GM12878 (cell line): ENCODE data around the gene UPK1B. TPM values are rescaled to one million over a fixed set of nuclear protein-coding genes. Genes with fewer than 3 reads are reported as not detected.

Experiments
- ATAC-seq: fragments of 200-7000 bp; cut with Tn5 transposase; 3 replicates; pipeline ENCODE4 v1.9.1; 2020; ENCODE audit warnings: mild to moderate bottlenecking, moderate library complexity
- BruUV-seq: library from RNA; stranded (reverse); fragments of 400-500 nt; replicated peaks from 2 replicates; lab custom pipeline; 2021; lab: Mats Ljungman, UMichigan
- CTCF ChIA-PET: fragments of 300-600 bp; sonication (Branson Sonifier 250); formaldehyde crosslinking; extraction: SDS; loops from one replicate; lab custom pipeline; 2021; ENCODE audit warnings: inconsistent platforms; lab: Yijun Ruan, JAX
- POLR2A ChIA-PET: fragments of 350-600 bp; formaldehyde crosslinking; extraction: SDS; loops from one replicate; lab custom pipeline; 2021; ENCODE audit warnings: inconsistent platforms; lab: Charles Lee
- RAD21 ChIA-PET: fragments of 300-600 bp; sonication (Branson Sonifier 250); formaldehyde crosslinking; loops from one replicate; lab custom pipeline; 2023; ENCODE audit warnings: antibody characterized with exemption; ENCODE audit not compliant: unreplicated experiment; lab: Charles Lee
- SMC1A ChIA-PET: fragments of 300-600 bp; sonication (Branson Sonifier 250); formaldehyde crosslinking; loops from one replicate; lab custom pipeline; 2023; ENCODE audit not compliant: unreplicated experiment, uncharacterized antibody; lab: Charles Lee
- DNase-seq: peaks from one replicate; pipeline ENCODE4 v3.0.0-alpha.2; 2011; ENCODE audit warnings: low read depth, low spot score
- FAIRE-seq: peaks from 3 replicates; lab custom pipeline; 2011; peaks lifted over from hg19 to GRCh38; lab: Jason Lieb, UNC
- H2AFZ ChIP-seq: 2 replicates; pipeline ENCODE4 v1.6.0; 2011; ENCODE audit warnings: low read depth, low read length, control low read depth; ENCODE audit not compliant: control insufficient read depth
- H3K27ac ChIP-seq: 2 replicates; pipeline ENCODE4 v1.5.1; 2011; ENCODE audit warnings: control low read depth; ENCODE audit not compliant: control insufficient read depth, insufficient read depth
- H3K27me3 ChIP-seq, 2 experiments: replicated peaks in 1 of 2; 2 replicates each; pipeline versions ENCODE4 v1.6.0 to v1.6.1; 2011; ENCODE audit warnings: low read length in 1 of 2; ENCODE audit not compliant: control insufficient read depth in 2 of 2, insufficient read depth in 2 of 2
- H3K36me3 ChIP-seq, 2 experiments: 2 replicates each; pipeline ENCODE4 v1.5.1; 2011; ENCODE audit warnings: low read length in 1 of 2; ENCODE audit not compliant: control insufficient read depth in 2 of 2, insufficient read depth in 2 of 2
- H3K4me1 ChIP-seq: 2 replicates; pipeline ENCODE4 v1.6.1; 2011; ENCODE audit warnings: mild to moderate bottlenecking, low read length, moderate library complexity, mixed read lengths; ENCODE audit not compliant: control insufficient read depth, insufficient read depth
- H3K4me2 ChIP-seq: 2 replicates; pipeline ENCODE4 v1.6.0; 2011; ENCODE audit warnings: control low read depth; ENCODE audit not compliant: control insufficient read depth, insufficient read depth
- H3K4me3 ChIP-seq: fragments of 200-600 bp; sonication (generic); 2 replicates; pipeline ENCODE4 v1.5.1; 2016
- H3K79me2 ChIP-seq: 2 replicates; pipeline ENCODE4 v1.6.0; 2011; ENCODE audit warnings: low read length; ENCODE audit not compliant: control insufficient read depth, insufficient read depth
- H3K9ac ChIP-seq: 2 replicates; pipeline ENCODE4 v1.8.0; 2011; ENCODE audit warnings: low read length, control low read depth, mixed read lengths; ENCODE audit not compliant: control insufficient read depth, insufficient read depth
- H3K9me3 ChIP-seq: replicated peaks from 3 replicates; pipeline ENCODE4 v1.5.1; 2011; ENCODE audit warnings: mild to moderate bottlenecking, low read length; ENCODE audit not compliant: control insufficient read depth, insufficient read depth
- H4K20me1 ChIP-seq: 2 replicates; pipeline ENCODE4 v1.6.0; 2011; ENCODE audit not compliant: control insufficient read depth, insufficient read depth
- ASH2L ChIP-seq: fragments of 300-600, 200-600 bp; sonication (generic); IDR thresholded peaks from 2 replicates; pipeline ENCODE4 v1.6.1; 2017; ENCODE audit warnings: low read depth, mild to moderate bottlenecking, borderline replicate concordance
- CTCF ChIP-seq, 3 experiments: IDR thresholded peaks in 2 of 3; conservative IDR thresholded peaks in 1 of 3; 2 replicates each; pipeline ENCODE4 v1.5.1; 2011; ENCODE audit warnings: low read depth in 3 of 3, low read length in 3 of 3, mild to moderate bottlenecking in 3 of 3, control low read depth in 2 of 3, moderate library complexity in 2 of 3, inconsistent platforms in 1 of 3, mixed read lengths in 1 of 3; ENCODE audit not compliant: control insufficient read depth in 2 of 3, insufficient read depth in 1 of 3; ENCODE audit errors: extremely low read depth in 1 of 3
- HDAC6 ChIP-seq: fragments of 200-600 bp; sonication (generic); IDR thresholded peaks from one replicate; pipeline ENCODE4 v1.8.0; 2017; ENCODE audit warnings: antibody characterized with exemption; ENCODE audit not compliant: unreplicated experiment
- IRF5 ChIP-seq: fragments of 450-650 bp; IDR thresholded peaks from 2 replicates; pipeline ENCODE4 v1.6.1; 2017; ENCODE audit warnings: borderline replicate concordance
- MTA3 ChIP-seq: IDR thresholded peaks from 2 replicates; pipeline ENCODE4 v1.6.1; 2012; ENCODE audit warnings: low read length, inconsistent platforms, borderline replicate concordance
- POU2F2 ChIP-seq: IDR thresholded peaks from 3 replicates; pipeline ENCODE4 v1.6.1; 2011; ENCODE audit warnings: low read depth, mild to moderate bottlenecking, low read length, borderline replicate concordance
- RAD21 ChIP-seq: IDR thresholded peaks from 2 replicates; pipeline ENCODE4 v1.6.1; 2011; ENCODE audit warnings: mild to moderate bottlenecking, low read depth, low read length, moderate library complexity; ENCODE audit not compliant: insufficient read depth
- SMC3 ChIP-seq: IDR thresholded peaks from 2 replicates; pipeline ENCODE4 v1.6.1; 2011; ENCODE audit warnings: low read length, improper control_type of control experiment, borderline replicate concordance
- SREBF2 ChIP-seq: IDR thresholded peaks from 2 replicates; pipeline ENCODE4 v1.6.1; 2012; ENCODE audit warnings: mild to moderate bottlenecking, low read length
- TCF12 ChIP-seq: IDR thresholded peaks from 2 replicates; pipeline ENCODE4 v1.6.1; 2011; ENCODE audit warnings: low read depth, mild to moderate bottlenecking, low read length
- ZSCAN29 ChIP-seq: fragments of 450-650 bp; IDR thresholded peaks from 2 replicates; pipeline ENCODE4 v1.6.1; 2017; ENCODE audit warnings: mild to moderate bottlenecking, moderate library complexity
- WGBS: methylation state at CpG from one replicate; pipeline ENCODE4 v1.1.6; 2016; ENCODE audit warnings: low lambda C conversion rate; ENCODE audit not compliant: insufficient replicate concordance, insufficient coverage; ENCODE audit errors: missing lambda C conversion rate; 5-methylcytosine and 5-hydroxymethylcytosine counted together
- in situ Hi-C: fragments of 300-500 bp; cut with MboI; formaldehyde crosslinking; loops from 9 replicates; pipeline ENCODE4 v1.14.3; 2018; ENCODE audit warnings: mixed read lengths
- intact Hi-C: fragments of 100-400 bp; cut with micrococcal nuclease; formaldehyde crosslinking; loops from one replicate; pipeline ENCODE4 v1.14.2; 2022; ENCODE audit not compliant: unreplicated experiment
- polyA plus RNA-seq, 11 experiments: library from polyadenylated mRNA; depleted of rRNA in 4 of 11; unstranded in 6 of 11; stranded (reverse) in 5 of 11; fragments of >200 nt; fragmentation: Nextera tagmentation in 4 of 11; fragmentation: Illumina TruSeq in 1 of 11; extraction: Ambion mirVana in 4 of 11; extraction: Trizol in 1 of 11; gene quantifications; 1 replicate in 1 of 11; 2 replicates in 10 of 11; pipeline versions ENCODE4 v1.2.1 to v1.2.3, GENCODE V29; 2011 to 2016; ENCODE audit warnings: inconsistent platforms in 2 of 11, missing spikeins in 2 of 11, low read depth in 1 of 11
- total RNA-seq, 4 experiments: library from RNA; depleted of rRNA in 3 of 4; stranded (reverse); fragments of >200 nt in 3 of 4; fragmentation: Illumina TruSeq in 1 of 4; extraction: Trizol in 1 of 4; gene quantifications; 2 replicates each; pipeline versions ENCODE4 v1.2.1 to v1.2.3, GENCODE V29; 2013 to 2021

The UPK1B gene
- total and polyA plus RNA-seq, 10 of the 15 experiments (the other 5 are each of a cell fraction or from before 2014, with no cell fraction given): not detected

- H3K4me3 ChIP-seq: no peak within 1 kb of the TSS
- WGBS: 49% methylated on average over 22 of the region's 23 CpGs
- peak; percentile 85 for ATAC-seq
- no peaks in the 10 kb centered on the region for H3K4me1 ChIP-seq
- H3K9ac ChIP-seq: no peak within 1 kb of the TSS
- FAIRE-seq: peak; percentile 92
- ChIA-PET RAD21 (interaction anchor here (4.5 kb wide), 1 partner anchor 96 kb away, joined by 36 read pairs; the partner anchor contains the start of gene B4GALT4), SMC1A (interaction anchor here (1.0 to 2.5 kb wide), 4 partner anchors 95 to 535 kb away, joined by 3 to 11 read pairs (median 3); partner anchors contain the start of gene B4GALT4), CTCF (interaction anchor here (1.1 to 4.5 kb wide), 3 partner anchors 10 to 535 kb away, joined by 4 to 44 read pairs (median 5); partner anchors contain the start of gene B4GALT4), POLR2A (no interaction called here)
- intact Hi-C loops (loop anchor here (1.0 to 5.0 kb wide), 3 partner anchors 96 to 536 kb away; no protein-coding TSS in a partner anchor), in situ Hi-C loops (loop anchor here (10.0 kb wide), 1 partner anchor 539 kb away; no protein-coding TSS in a partner anchor)
- no peaks in the 10 kb centered on the region for H3K27me3 ChIP-seq
- no peaks in the 10 kb centered on the region for H3K79me2 ChIP-seq
- H2AFZ ChIP-seq: no peak within 1 kb of the TSS; the same call in 1 of the 2 replicates
- no peaks in the 10 kb centered on the region for H3K36me3 ChIP-seq
- H3K9me3 ChIP-seq: no peaks in the 10 kb centered on the region
- no peak within 1 kb of the TSS for H3K4me2 ChIP-seq
- no TSS peak for BruUV-seq
- no peak for DNase-seq
- H3K27ac ChIP-seq: no peak within 1 kb of the TSS
- no peaks in the 10 kb centered on the region for H4K20me1 ChIP-seq
- TF ChIP-seq ASH2L (no peak), TCF12 (no peak), ZSCAN29 (no peak), CTCF (IDR thresholded peaks at IDR 0.05 in 2 of 3, conservative IDR thresholded peaks at IDR 0.05 in 1 of 3; ENCODE audit: control insufficient read depth in 2 of 3, extremely low read depth in 1 of 3, insufficient read depth in 1 of 3, low read depth in 3 of 3, low read length in 3 of 3) (peak; percentile 48 to 57 (median 49); a peak in 5 of 6 replicates), MTA3 (no peak), POU2F2 (no peak), IRF5 (no peak), HDAC6 (no peak), SMC3 (peak; percentile 67), SREBF2 (no peak), RAD21 (peak; percentile 47)
Measured at GRCh38 chr3:119145500-119146167, 27.8 kb upstream of the UPK1B start, which contains the start of gene TEX55. Gene TEX55 (plus strand): TSS chr3:119146165. CDS start chr3:119146190, 25 bp downstream.
